ENCODE data around the gene CDC42SE2. TPM values are rescaled to one million over a fixed set of nuclear protein-coding genes. Genes with fewer than 3 reads are reported as not detected.

CDC42SE2 gene
- total RNA-seq, 4 donors from 2014 or later, result 71.8 to 118 (median 91.8) TPM

DNA sequence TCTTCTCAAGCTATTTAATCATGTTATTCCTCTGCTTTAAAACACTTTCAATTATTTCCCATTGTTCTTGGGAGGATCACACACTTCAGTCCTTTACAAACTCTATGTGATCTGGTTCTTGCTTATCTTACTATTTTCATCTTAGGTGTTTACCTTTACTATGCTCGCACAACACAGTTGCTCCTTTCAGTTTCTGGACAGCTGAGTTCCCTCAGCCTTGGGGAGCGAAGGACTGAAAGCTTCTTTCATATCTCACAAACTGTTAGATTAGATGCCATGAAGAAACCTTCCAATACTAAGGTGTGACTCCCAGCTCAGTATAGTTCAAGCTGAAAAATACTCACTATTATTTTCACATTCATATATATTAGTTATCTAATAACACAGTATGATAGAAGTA, 117.9 kb downstream of the CDC42SE2 start:
- intact Hi-C loops (cut with DNase I; ENCODE audit: low total_unique reads) (no loop called here), in situ Hi-C loops (cut with MboI; ENCODE audit: low pct_ligation_motif_present in 1 of 4, low pct_unique_long_range_greater_than_20kb in 1 of 4, low sequenced_read_pairs in 3 of 4) (loop anchor here in 1 of 4 donors (25.0 kb wide), 1 partner anchor 219 kb away; the partner anchor contains the start of genes HINT1 and LYRM7)
- no peaks in the 10 kb centered on the region for H3K27me3 ChIP-seq
- no peak overlapping the region for H3K4me3 ChIP-seq
- TF ChIP-seq POLR2A (IDR thresholded peaks at IDR 0.05), result no peak
- H3K4me1 ChIP-seq, result peaks cover 12 to 66% (median 34%) of the 10 kb centered on the region in 4 donors
- H3K9me3 ChIP-seq, result no peaks in the 10 kb centered on the region
- H3K27ac ChIP-seq, result peak overlapping the region; percentile 27 to 69 (median 61)
- no peaks in the 10 kb centered on the region for H3K36me3 ChIP-seq
- peak; percentile 26 for DNase-seq
- 69 to 80% methylated on average over 1 to 2 of the region's 2 CpGs for WGBS, 2 donors (ENCODE audit: low coverage in 1 of 2)

DNA sequence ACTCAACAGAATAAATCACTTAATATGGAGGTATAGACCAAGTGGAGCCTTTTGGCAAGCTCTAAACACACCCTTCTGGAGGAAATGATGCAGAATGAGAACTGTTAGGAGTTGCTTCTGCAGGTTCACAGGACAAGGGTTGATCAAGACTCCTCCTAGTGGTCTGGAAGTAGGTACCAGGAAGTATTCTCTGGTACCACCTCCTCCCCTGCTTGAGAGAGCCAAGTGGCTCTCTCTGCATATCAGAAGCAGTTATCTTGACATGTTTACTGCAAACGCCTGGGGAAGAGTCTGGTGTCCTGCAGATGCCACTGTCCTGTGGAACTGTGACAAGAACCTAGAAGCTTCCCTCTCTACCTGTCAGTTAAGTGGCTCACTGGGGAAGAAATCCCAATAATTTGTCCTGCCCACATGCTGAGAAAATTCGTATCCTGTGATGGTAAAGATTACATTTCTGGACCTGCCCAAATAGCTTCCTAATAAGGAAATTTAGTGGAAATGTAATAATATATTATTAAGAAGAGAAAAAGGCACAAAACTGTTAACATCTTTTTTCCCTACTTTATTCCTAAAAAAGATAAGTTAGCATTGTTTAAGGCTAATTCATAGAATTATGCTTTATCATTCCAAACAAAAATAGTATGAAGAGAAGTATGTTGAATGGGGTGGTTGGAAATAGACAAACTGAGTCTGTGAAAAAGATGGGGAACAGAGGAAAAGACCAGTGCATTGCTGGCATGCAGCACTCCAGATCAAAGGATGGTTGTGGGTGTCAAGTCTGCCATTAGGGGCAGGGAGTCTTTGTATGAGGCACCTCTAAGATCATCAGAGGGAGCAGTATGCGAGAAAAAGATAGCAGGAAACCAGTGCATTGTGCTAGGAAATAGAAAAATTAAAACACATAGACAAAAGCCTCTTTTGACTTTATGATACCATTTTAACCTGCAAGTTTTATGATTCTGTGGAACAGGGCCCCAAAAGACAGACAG, 118.8 kb downstream of the CDC42SE2 start:
- no peaks in the 10 kb centered on the region for H3K36me3 ChIP-seq
- no peak overlapping the region for H3K4me3 ChIP-seq
- WGBS, 2 donors (ENCODE audit: low coverage in 1 of 2), result 47 to 63% methylated on average over 3 of the region's 3 CpGs
- DNase-seq, result no peak
- no peaks in the 10 kb centered on the region for H3K9me3 ChIP-seq
- in situ Hi-C loops (cut with MboI; ENCODE audit: low pct_ligation_motif_present in 1 of 4, low pct_unique_long_range_greater_than_20kb in 1 of 4, low sequenced_read_pairs in 3 of 4), result loop anchor here in 1 of 4 donors (25.0 kb wide), 1 partner anchor 220 kb away; the partner anchor contains the start of genes HINT1 and LYRM7
- intact Hi-C loops (cut with DNase I; ENCODE audit: low total_unique reads), result no loop called here
- TF ChIP-seq POLR2A (IDR thresholded peaks at IDR 0.05) (no peak), EP300 (IDR thresholded peaks at IDR 0.05; ENCODE audit: low read depth) (no peak), POLR2AphosphoS5 (IDR thresholded peaks at IDR 0.05) (peak in 2 of 3 donors; percentile 9 to 44)
- TF ChIP-seq, protein P1, sequence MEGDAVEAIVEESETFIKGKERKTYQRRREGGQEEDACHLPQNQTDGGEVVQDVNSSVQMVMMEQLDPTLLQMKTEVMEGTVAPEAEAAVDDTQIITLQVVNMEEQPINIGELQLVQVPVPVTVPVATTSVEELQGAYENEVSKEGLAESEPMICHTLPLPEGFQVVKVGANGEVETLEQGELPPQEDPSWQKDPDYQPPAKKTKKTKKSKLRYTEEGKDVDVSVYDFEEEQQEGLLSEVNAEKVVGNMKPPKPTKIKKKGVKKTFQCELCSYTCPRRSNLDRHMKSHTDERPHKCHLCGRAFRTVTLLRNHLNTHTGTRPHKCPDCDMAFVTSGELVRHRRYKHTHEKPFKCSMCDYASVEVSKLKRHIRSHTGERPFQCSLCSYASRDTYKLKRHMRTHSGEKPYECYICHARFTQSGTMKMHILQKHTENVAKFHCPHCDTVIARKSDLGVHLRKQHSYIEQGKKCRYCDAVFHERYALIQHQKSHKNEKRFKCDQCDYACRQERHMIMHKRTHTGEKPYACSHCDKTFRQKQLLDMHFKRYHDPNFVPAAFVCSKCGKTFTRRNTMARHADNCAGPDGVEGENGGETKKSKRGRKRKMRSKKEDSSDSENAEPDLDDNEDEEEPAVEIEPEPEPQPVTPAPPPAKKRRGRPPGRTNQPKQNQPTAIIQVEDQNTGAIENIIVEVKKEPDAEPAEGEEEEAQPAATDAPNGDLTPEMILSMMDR (IDR thresholded peaks at IDR 0.05), result peak; percentile 44 to 61 (median 52)
- H3K27ac ChIP-seq, result peak overlapping the region; percentile 27 to 69 (median 61)
- H3K4me1 ChIP-seq, result peaks cover 11 to 57% (median 31%) of the 10 kb centered on the region in 4 donors
- no peaks in the 10 kb centered on the region for H3K27me3 ChIP-seq

DNA sequence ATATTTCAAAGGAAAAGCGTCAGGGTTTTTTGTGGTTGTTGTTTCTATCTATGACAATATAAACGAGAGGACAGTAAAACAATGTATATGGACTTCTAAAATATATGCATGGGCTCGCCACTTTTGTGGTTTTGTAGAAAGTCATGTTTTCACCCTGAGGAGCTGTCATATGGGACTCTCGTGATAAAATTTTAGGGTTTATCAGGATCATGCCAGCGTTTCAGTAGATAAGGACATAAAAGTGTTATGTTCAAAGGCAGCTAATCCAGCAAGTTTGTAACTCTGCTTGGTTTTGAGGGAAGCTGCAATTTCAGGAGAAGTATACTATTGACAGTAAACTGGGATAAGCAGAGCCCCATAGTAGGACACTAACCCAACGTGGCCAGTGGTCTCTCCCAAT, 120.3 kb downstream of the CDC42SE2 start:
- no peaks in the 10 kb centered on the region for H3K36me3 ChIP-seq
- peaks cover 6 to 43% (median 20%) of the 10 kb centered on the region in 4 donors for H3K4me1 ChIP-seq
- intact Hi-C loops (cut with DNase I; ENCODE audit: low total_unique reads) (no loop called here), in situ Hi-C loops (cut with MboI; ENCODE audit: low pct_ligation_motif_present in 1 of 4, low pct_unique_long_range_greater_than_20kb in 1 of 4, low sequenced_read_pairs in 3 of 4) (loop anchor here in 1 of 4 donors (25.0 kb wide), 1 partner anchor 222 kb away; the partner anchor contains the start of genes HINT1 and LYRM7)
- no peaks in the 10 kb centered on the region for H3K27me3 ChIP-seq
- no peak for DNase-seq
- H3K4me3 ChIP-seq, result no peak overlapping the region
- no peaks in the 10 kb centered on the region for H3K9me3 ChIP-seq
- H3K27ac ChIP-seq, result no peak overlapping the region
- TF ChIP-seq POLR2AphosphoS5 (IDR thresholded peaks at IDR 0.05), result no peak
- no peak for TF ChIP-seq POLR2A (IDR thresholded peaks at IDR 0.05)
- TF ChIP-seq, protein P1 (IDR thresholded peaks at IDR 0.05), result no peak
- TF ChIP-seq EP300 (IDR thresholded peaks at IDR 0.05; ENCODE audit: low read depth), result no peak
- 70% methylated on average over 6 of the region's 6 CpGs for WGBS, 2 donors (ENCODE audit: low coverage in 1 of 2)

DNA sequence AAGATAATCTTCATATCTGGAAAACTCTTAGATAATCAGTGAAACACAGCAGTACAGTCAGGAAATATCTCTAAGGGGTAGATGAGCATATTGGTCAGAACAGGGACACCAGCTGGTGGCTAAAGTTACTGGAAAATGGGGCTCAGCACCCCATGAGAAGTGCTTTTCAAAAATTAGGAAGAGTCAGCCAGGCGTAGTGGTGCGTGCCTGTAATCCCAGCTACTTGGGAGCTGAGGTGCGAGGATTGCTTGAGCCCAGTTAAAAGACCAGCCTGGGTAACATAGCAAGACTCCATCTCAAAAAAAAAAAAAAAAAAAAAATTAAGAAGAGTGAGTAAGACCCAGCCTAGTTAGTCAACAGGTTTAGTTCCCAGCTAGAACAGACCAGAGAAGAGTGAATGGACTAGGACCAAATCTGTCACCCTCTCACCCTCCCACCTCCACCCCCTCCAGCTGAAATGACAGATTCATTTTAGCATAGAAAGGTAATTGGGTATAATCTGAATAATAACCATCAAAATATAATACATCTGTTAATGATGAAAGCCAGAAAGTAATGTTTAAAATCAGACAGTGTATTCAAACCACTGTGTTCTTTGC, 120.9 kb downstream of the CDC42SE2 start:
- in situ Hi-C loops (cut with MboI; ENCODE audit: low pct_ligation_motif_present in 1 of 4, low pct_unique_long_range_greater_than_20kb in 1 of 4, low sequenced_read_pairs in 3 of 4), result loop anchor here in 1 of 4 donors (25.0 kb wide), 1 partner anchor 222 kb away; the partner anchor contains the start of genes HINT1 and LYRM7
- intact Hi-C loops (cut with DNase I; ENCODE audit: low total_unique reads), result no loop called here

More for the DNA sequence above, 120.9 kb downstream of the CDC42SE2 start:
- Histone ChIP-seq H3K4me3 (no peak overlapping the region), H3K9me3 (no peaks in the 10 kb centered on the region), H3K27me3 (no peaks in the 10 kb centered on the region), H3K4me1 (peaks cover 6 to 37% (median 17%) of the 10 kb centered on the region in 4 donors), H3K27ac (no peak overlapping the region), H3K36me3 (no peaks in the 10 kb centered on the region)
- no peak for DNase-seq
- TF ChIP-seq, protein P1 (IDR thresholded peaks at IDR 0.05), result no peak
- TF ChIP-seq EP300 (IDR thresholded peaks at IDR 0.05; ENCODE audit: low read depth) (no peak), POLR2A (IDR thresholded peaks at IDR 0.05) (no peak), POLR2AphosphoS5 (IDR thresholded peaks at IDR 0.05) (no peak)
- WGBS, 2 donors (ENCODE audit: low coverage in 1 of 2), result 100% methylated on average over 3 of the region's 3 CpGs; no CpG with 5 or more reads in 1 of the 2 donors
